Fibroblast of gingiva (primary cell): ENCODE data around the gene MLLT10.

Experiments used
- DNase-seq: peaks from one replicate; pipeline ENCODE4 v3.0.0-alpha.2; 2011; ENCODE audit warnings: low read depth

Gene MLLT10

DNA sequence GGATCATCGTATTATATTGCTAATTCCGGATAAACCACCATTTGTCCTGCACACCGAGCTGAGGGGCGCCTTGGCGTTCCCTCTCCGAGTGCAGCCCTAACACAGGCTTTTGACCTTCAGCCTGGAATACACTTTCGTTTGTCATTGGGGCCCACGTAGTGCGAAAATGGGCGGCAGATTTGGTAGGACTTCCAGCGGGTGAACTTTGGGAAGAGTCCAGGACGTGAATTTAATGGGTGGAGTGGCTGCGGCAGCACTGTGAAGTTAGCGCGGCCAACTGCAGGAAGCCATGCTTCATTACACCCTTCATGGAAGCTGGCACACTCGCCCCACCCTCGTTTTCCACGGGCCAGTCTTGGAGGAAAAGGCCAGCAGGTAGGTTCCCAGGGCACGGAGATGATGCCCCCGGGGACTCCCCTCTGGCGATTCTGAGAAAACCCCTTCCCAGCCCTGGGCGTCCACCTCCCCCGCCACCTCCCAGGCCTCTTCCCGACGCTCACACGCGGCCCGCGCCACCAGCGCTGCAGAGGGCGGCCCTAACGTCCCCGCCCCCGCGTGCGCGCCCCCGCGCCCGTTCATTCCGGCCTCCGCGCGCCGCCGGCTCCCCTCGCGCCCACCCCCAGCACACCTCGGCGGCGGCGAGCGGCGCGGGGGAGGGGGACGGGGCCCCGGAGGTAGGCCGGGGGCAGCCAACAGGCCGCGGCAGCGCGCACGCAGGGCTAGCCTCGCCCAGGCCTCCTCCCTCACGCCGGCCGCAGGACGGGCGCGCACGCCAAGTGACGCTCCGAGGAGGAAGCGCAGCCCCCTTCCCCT, at the start of gene MLLT10:
Gene MLLT10, plus strand, starts transcription at position 766 of the 813 bp plus-strand sequence. CDS start 413 bp downstream, outside the sequence.
- peak; percentile 98 for DNase-seq

DNA sequence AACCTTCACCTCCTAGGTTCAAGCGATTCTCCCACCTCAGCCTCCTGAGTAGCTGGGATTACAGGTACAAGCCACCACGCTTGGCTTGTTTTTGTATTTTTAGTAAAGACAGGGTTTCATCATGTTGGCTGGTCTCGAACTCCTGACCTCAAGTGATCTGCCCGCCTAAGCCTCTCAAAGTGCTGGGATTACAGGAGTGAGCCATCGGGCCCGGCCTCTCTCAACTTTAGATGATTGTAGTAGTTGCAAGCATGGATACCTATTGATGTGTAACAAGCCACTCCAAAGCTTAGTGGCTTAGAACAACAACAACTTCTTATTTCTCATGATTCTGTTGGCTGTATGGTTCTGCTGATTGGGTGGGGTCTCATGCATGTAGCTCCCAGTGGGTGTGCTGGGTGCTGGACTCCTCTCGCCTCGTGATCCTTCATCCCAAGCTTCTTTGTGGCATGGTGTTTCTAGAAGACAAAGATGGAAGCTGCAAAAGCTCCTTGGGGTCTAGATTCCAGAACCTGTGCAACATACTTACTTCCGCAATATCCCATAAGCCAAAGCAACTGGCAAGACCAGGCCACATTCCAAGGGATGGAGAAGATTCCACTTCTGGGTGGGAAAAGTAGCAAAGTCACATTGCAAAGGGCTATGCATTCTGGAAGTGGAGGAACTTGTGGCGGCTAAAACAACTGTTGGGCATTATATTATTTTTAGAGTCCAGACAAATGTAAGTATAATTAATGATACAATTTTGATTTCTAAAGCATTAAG, 46.4 kb upstream of the MLLT10 start:
- DNase-seq, result no peak

DNA sequence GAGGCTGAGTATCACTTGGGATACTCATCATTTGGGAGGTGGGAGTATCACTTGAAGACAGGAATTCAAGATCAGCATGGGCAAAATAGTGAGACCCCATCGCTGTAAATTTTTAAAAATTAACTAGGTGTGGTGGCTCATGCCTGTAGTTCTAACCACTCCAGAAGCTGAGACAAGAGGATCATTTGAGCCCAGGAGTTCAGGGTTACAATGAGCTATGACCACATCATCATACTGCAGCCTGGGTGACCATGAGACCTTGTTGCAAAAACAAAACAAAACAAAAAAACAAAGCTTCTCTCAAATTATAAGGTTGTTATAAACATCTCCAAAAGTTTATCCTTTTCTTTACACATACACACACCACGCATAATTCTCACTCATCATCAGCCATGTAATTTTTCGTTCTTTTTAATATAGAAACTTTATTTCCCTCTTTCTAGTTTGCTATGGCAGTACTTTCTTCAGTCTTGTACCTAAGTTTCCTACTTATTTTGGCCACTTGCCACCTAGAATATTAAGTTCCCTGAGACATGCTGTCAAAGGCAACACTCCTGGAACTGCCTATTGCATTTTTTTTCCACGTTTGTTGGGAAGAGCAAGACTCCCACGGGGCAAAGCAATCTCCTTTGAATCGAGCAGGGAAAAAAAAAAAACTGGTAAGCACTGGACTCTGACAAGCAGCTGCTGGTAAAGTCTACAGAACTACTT, 45.6 kb upstream of the MLLT10 start:
- DNase-seq, result peak; percentile 29

DNA sequence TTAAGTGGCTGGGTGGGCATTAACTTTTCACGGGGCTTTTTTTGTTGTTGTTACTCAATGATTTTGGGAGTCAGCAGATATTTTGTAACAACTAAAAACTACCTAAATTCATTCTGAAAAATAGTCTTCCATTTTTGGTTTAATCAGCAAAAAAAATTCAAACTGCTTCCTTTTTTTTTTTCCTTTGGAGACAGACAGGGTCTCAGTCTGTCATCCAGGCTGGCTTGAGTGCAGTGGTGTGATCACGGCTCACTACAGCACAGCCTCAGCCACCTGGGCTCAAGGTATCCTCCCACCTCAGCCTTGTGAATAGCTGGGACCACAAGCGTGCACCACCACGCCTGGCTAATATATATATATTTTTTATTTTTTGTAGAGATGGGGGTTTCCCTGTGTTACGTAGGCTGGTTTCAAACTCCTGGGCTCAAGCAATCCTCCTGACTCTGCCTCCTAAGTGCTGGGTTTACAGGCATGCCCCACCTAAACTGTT, 45.0 kb upstream of the MLLT10 start:
- no peak for DNase-seq

DNA sequence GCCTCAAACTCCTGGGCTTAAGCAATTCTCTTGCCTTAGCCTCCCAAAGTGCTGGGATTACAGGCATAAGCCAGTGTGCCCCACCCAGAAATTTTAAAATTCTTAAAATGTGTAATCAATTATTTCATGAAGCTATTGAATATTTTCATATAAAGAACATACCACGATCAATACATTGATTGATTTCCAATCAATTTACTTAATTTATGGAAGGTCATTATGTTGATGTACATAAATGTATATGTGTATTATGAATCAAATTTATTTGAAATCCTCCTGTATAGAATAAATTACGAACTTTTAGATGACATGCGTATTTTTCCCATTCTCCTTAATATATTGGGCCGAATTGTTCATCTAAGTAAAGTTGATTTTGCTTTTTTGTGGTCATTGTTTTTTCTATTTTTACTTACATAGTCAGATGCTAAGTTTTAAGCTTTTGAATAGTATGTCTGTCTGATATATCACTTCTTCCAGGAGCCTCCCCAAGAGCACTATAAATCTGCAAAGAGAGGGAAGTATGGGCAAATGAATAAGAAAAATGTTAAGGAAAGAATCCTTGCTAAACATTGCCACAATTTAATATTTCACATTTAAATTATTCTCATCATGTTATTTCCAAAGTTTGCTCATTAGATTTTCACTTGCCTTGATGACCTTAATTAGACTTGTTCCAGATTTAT, 43.9 kb upstream of the MLLT10 start:
- DNase-seq, result no peak

DNA sequence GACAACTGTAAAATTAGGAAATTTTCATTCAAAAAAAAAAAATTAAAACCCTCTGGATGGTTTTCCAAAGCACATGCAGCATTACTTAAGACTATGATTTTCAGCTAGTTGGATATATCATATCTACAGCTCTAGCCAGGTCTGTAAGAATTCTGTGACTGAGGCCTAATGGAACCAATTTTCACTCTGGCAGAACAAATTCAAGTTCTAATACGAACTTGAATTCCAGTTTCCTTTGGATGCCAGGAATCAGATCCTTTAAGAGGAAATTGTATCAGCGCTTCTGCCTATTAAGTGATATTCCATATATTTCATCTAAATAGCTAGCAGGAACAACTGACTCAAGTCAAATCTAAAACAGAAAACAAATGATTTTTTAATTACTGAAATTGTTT, 43.3 kb upstream of the MLLT10 start:
- DNase-seq, result no peak

DNA sequence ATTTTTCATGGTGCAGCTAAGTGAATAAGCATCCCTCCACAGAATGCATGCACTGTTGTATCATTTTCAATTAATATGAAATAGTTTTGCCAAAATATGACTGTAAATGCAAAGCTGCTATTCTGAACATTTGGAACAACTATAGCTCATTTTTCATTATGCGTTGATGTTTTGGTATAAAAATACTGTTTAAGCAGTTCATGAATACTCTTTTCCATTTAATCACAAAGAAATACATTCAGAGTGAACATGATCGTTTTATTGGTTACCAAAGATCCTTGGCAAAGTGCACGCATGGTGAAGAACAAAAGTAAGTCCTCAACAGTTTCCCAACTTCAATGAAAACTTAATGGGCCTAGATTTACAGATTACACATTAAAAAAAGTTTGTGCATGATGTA, 41.6 kb upstream of the MLLT10 start:
- no peak for DNase-seq

DNA sequence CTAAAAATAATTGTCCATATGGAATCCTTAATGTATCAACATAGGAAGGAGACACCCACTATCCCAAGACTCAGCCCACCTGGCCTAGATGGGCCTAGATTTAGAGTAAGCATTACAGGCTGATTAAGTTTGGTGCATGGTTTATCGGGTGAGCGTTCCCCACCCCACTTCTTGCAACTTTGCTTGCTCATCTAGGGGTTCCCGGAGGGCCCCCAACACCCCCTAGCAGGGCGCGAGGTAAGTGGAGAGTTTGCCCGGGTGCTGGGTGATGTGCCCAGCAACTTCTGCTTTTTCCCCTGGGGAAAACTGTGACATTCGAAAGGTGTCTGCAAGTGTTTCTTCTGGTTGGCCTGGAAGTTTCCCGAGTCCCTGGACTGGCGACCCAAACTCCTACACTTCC, 40.2 kb upstream of the MLLT10 start:
- DNase-seq, result no peak

DNA sequence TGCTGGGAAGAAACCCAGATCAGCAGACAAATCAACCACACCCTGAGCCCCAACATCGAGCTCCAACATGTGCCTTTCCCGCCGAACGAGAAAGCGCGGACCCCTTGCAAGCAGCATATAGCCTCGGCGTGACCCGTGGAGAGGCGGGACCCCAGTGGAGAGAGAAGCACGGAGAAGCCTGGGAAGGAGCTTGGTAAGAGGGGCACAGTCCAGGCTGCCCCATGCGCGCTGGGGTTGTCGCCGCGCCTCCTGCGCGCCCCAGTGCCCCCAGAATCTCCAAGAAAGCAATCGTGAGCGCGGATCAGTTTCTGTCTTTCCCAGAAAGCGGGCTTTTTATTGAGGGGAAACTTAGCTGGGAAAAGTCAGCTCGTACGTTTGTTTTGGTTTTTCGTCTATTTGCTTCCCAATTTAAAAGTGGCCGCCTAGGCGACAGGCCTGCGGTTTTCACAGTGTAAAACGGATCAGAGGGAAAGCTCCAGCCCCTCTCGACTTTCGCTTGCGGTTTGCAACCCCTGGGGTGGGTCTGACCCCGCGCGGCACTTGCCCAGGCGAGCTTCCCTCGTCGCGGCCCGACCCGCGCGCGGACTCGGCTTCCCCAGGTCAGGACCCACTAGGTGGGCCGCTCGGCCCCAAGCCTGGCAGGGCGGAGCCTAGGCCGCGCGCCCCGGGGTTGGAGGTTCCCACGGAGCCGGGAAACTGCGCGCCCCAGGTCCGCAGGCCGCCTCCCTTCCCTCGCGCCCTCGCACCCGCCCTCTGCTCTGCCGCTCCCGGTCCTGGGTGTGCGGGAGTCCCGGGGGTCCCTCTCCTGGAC, 39.6 kb upstream of the MLLT10 start:
- DNase-seq, result no peak

DNA sequence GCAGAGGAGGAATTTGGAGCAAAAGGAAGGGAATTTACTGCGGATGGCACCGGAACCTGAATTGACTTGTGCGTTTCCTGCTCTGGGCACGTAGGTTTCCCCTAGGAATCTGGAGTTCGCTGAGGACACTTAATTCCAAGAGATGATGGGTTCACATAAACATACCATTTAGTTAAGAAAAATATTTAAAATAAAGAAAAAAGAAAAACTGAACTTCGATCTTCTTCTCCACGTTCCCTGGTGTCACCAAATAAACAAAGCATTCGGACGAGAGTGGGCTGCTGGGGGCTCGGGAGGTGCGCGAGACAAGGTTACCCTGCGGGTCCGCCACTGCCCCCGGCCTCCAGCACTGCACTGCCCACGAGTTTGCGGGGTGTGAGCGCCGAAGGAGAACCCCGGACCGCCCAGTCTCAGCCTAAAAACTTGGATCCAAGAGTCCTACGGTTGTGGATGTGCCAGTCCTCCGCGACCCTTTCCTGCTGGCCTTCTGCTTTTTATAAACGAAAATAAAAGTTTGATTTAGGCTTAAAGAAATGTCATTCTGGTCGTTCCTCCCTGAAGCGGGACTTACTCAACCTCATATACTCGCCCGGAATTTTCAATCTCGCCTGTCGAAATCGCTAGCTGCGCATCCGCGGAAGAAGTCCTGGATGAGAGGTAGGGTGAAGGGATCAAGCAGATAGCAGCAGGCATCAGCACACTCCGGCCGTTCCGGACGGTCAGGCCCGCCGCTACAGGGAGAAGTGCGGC, 38.9 kb upstream of the MLLT10 start:
- DNase-seq, result no peak

DNA sequence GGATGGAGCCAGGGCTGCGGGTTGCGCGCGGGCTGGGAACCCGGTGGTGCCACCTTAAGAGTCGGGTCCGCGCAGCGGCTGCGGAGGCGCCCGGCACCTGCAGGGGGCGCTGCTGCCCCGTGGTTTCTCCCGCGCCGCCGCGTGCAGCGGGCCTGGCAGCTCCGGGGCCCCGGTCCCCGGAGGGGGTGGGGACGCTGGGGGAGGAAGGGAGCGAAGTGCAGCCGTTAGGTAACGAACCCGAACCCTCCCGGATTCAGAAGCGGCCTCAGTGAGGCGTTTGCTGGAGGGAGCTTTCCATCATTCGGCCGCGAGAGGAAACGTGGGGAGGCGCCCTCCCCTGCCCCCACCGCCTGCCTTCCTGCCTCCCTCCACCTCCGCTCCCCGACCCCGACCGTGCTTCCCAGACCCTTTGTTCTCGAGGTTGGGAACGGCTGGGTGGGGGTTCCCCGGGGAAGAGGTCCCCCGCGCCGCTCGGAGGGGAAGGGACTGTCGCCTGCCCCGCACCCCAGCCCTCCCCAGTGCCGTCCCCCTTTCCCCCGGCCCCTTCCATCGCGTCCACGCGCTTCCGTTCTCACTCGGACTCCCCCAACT, 38.2 kb upstream of the MLLT10 start:
- DNase-seq, result peak; percentile 73

DNA sequence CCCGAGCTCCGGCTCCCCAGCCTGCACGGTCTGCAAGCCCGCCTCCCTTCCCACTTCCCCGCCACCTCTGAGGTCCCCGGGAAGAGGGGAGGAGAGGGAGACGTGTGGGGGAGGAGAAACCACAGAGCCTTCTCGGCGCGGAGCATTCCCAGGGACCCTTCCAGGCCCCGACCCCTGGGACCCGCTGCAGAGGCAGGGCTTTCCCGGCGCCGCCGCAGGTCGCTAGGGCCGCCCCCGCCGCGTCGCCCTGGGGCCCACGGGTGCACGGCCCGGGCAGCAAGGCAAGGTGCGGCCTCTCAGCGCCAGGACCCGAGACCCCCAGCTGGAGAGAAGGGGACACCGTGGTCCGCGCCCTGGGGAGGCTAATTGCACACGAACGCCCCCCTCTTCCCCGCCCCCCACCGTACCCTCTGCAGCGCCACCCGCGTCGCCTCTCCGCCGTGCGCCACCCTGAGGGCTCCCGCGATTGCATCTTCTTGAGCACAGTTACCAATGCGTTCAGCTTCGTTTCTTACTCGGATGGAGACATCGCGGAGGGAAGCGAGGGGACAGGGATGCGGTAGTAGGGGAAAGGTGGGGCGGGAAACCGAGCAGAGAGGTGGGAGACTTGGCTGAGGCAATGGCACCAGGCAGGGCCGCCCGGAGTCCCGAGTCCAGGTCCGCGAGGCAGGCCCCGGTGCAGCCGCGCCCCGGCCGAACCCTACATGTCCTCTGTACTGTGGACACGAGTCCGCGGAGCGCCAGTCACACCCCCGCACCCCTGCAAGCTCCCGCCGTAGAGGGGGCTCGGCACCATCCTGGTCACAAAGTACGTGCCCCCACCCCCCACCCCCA, 37.5 kb upstream of the MLLT10 start:
- DNase-seq, result peak; percentile 40

DNA sequence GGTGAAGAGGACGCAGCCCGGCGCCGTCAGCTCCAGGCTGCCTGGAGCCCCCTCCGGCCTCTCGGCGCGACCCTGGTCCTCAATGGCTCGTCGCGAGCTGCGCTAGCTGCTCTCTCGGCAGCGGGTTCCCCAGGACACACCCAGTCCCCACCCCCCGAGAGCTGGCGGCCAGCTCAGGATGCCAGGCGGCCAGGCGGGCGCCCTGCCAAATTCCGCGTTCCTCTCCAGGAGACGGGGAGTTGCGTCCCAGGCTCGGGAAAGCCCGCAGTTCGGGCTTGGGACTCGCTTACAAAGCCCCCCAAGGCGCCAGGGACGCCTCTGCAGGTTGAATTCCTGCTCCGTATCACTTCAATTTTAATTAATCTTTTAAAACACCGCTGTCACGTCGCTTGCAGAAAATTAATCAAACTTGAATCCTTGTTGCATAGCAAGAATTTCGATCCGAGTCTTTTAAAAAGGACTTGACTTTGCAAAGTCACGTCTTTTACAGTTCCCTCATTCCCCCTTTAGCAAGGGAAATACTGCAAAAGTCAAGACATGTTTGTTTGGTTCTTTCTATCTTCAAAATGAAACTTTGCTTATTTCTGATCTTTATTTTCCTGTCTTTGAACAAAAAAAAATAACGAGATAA, 36.7 kb upstream of the MLLT10 start:
- DNase-seq, result peak; percentile 88

DNA sequence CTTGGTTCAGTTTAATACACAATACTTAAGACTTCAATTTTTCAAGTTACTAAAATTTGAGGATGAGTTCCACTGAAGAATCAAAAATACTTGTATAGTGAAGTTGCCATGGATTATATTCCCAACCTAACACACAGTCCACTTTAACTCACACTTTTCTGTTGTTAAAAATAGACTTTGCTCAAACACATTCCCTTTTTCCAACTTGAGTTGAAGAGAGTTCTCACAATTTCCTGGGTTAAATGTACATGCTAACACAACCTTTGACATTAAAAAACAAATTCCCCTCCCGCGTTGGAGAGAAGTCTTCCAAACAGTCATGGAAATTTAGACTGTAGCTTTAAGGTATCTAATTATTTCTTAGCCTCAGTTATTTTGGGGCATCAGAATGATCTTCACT, 35.7 kb upstream of the MLLT10 start:
- DNase-seq, result no peak

DNA sequence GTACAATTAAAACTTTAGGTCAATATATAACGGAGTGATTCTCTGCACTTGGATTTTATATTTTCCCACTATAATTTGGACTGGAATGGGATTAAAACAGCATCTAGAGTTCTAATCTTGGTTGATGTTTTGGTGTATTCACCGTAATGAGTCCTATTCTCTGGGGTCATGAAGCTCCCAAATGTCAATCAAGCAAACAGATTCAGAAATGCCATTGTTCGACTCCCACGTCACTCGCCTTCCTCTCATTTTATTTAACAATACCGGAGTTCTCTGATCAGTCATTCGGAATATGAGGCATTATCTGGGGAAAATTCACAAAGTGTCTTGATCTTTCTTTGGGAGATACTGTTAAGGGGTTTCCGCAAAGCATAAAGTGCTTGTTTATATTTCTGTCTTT, 35.0 kb upstream of the MLLT10 start:
- DNase-seq, result no peak

DNA sequence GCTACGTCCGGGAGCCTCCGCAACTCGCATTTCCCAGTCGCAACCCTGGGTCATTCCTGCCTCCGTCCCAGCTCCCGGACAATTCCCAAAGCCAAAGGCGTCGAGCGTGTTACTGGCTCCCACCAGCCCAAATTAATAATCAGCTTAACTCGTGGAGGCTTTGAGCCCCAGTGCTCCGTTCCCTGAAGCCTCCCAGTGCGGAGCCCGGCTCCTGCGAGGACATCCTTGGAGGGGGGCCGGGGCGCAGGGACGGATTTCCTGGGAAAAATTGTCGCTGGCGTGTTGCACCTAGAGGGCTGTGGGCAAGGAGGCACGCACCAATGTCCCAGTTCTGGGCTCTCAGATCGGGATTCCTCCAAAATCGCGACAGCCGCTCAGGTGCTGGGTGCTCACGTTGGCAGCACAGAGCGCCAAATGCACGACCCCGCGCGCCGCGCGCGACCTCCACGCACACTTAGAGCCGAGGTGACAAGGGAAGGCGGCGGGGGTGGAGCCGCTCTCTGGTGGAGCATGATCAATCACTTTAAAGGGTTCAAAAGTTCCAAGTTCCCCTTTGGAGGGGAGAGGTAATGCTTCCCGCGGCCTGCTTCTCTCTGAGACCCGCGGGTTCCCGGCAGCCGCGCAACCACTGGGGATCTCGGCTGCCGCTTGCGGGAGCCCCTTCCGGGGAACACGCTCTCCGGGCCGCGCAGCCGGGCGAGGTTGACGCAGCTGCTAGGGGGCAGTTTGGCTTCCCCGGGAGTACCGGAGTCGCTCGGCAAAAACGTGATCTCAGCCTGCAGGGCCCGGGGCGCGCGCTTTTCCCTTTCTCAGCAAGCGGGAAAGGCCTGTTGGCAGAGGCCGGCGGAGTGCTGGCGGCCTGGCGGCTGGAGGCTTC, 34.1 kb upstream of the MLLT10 start:
- no peak for DNase-seq

DNA sequence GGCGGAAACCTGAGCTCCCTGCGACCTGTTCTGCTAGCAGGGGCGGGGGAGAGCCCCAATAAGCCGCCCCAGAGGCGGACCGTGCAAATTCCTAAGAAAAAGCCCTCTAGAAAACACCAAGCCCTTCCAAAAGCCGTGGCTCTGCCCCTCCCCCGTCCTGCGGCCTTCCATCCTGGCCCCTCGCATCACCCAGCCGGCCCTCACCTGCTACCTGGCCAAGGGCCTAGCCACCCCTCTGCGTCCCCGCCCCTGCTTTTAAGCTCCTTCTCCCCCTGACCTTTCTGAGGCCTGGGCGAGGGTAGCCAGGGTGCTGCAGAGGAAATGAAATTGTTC, 33.5 kb upstream of the MLLT10 start:
- no peak for DNase-seq

DNA sequence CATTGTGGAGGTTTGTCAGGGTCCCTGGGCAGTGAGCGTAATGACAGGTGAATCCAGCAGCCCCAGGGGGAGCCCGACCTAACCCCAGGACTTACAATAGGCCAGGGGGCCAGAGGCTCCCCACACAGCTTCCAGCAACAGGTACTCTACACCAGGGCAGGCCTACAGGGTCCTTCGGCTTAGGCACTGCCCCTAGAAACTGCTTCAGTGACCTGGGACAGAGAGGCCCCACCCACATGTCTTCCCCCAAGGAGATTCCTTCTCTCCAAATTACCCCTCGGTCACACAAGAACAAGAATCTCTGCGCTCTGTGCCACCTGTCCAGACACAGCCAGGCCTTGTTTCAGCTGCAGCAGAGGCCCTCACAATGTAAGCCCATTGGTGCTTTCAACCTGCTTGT, 32.9 kb upstream of the MLLT10 start:
- DNase-seq, result no peak
